ENCODE results near the gene IMPDH1. TPM values are rescaled to one million over a fixed set of nuclear protein-coding genes. Genes with fewer than 3 reads are reported as not detected.

Gene IMPDH1
- total and polyA plus RNA-seq, 2 donors = 11.3 to 27.2 TPM

DNA sequence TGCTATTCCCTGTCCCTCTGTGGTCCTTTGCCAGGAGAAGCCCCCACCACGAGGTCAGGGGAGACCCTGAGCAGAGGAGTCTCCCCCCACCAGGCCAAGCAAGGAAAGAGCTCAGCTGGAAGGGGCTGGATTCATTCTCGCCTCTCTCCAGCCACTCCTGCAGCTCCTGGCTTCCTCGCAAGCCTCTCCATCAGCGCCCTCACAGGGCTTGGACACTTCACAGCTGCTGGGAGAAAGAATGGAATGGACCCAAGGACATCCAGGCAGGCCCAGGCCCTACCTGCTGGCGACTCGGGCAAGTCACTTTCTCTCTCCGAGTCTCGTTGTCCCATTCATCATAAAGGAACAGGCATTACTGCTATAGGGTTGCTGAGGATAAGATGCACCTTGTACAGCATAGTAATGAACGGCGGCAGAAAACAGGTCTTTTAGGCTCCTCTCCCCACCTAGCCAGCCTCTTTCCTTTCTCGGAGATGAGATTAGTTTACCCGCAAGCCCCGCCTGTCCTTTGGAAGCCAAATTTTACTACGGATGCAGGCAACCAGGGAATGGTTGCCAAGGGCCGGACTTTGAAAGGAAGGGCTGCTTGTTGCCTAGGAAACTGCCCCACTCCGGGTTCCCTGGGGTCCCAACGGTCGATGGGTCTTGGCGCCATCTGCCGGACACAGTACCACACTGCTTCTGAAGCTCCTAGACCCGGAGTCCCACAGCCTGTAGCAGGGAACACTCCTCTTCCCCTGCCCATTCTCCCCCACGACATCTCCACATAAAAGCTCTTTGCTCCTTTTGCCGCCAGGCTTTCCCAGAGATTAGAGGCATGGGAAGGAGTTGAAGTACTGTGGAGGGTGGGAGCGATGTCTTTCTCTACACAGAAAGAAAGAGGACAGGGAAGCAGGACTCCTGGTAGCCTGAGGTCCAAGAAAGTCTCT lies 22.3 kb downstream of the IMPDH1 start:
- WGBS = 46% methylated on average over 24 of the region's 24 CpGs
- peaks cover 0 to 16% of the 10 kb centered on the region in 2 donors for H3K27me3 ChIP-seq (ENCODE audit: control insufficient read depth in 2 of 2, insufficient read depth in 1 of 2, low read length in 1 of 2)
- H3K9me3 ChIP-seq (ENCODE audit: control insufficient read depth in 2 of 2, insufficient read depth in 1 of 2, low read length in 1 of 2) = peaks cover 0 to under 1% of the 10 kb centered on the region in 2 donors
- peak in 6 of 9 donors; percentile 53 to 75 (median 60) for DNase-seq (ENCODE audit: low read depth in 6 of 9, low spot score in 9 of 9)
- peaks cover 0 to 4% of the 10 kb centered on the region in 2 donors for H3K36me3 ChIP-seq (ENCODE audit: control insufficient read depth in 2 of 2, insufficient read depth in 2 of 2, low read length in 1 of 2)
- H3K4me3 ChIP-seq (ENCODE audit: low read length in 2 of 2) = no peak overlapping the region
- H3K4me1 ChIP-seq (ENCODE audit: control insufficient read depth in 2 of 2, insufficient read depth in 2 of 2, low read length in 2 of 2) = peaks cover 6 to 24% of the 10 kb centered on the region in 2 donors
- no peak overlapping the region for H3K27ac ChIP-seq (ENCODE audit: low read depth in 1 of 2, low read length in 1 of 2)

DNA sequence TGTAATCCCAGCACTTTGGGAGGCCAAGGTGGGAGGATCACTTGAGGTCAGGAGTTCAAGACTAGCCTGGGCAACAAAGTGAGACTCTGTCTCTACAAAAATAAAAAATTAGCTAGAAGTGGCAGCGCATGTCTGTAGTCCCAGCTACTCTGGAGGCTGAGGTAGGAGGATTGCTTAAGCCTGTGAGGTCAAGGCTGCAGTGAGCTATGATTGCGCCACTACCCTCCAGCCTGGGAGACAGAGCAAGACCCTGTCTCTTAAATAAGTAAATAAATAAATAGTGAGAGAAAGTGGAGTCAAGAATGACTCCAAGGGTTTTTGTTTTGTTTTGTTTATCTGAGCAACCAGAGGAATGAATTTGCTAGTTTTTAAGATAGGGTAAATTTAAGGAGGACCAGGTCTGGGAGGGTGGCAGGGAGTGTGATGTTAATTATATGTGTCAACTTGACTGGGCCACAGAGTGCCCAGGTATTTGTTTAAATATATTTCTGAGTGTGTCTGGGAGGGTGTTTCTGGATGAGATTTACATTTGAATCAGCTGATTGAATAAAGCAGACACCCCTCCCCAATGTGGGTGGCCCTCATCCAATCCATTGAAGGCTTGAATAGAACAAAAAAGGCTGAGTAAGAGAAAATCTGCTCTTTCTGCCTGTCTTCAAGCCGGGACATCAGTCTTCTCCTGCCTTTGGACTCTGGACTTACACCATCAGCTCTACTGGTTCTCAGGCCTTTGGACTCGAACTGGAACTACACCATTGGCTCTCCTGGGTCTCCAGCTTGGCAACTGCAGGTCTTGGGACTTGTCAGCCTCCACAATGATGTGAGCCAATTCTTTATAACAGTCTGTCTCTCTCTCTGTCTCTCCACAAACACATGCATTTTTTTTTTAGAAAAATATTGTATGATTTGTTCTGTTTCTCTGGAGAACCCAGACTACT lies 23.5 kb downstream of the IMPDH1 start:
- Histone ChIP-seq H3K27ac (ENCODE audit: low read depth in 1 of 2, low read length in 1 of 2) (no peak overlapping the region), H3K4me1 (ENCODE audit: control insufficient read depth in 2 of 2, insufficient read depth in 2 of 2, low read length in 2 of 2) (peaks cover 6 to 26% of the 10 kb centered on the region in 2 donors), H3K36me3 (ENCODE audit: control insufficient read depth in 2 of 2, insufficient read depth in 2 of 2, low read length in 1 of 2) (no peaks in the 10 kb centered on the region), H3K9me3 (ENCODE audit: control insufficient read depth in 2 of 2, insufficient read depth in 1 of 2, low read length in 1 of 2) (peaks cover 0 to 2% of the 10 kb centered on the region in 2 donors), H3K4me3 (ENCODE audit: low read length in 2 of 2) (no peak overlapping the region), H3K27me3 (ENCODE audit: control insufficient read depth in 2 of 2, insufficient read depth in 1 of 2, low read length in 1 of 2) (peaks cover 0 to 16% of the 10 kb centered on the region in 2 donors)
- 98% methylated on average over 4 of the region's 4 CpGs for WGBS
- DNase-seq (ENCODE audit: low read depth in 6 of 9, low spot score in 9 of 9) = no peak

DNA sequence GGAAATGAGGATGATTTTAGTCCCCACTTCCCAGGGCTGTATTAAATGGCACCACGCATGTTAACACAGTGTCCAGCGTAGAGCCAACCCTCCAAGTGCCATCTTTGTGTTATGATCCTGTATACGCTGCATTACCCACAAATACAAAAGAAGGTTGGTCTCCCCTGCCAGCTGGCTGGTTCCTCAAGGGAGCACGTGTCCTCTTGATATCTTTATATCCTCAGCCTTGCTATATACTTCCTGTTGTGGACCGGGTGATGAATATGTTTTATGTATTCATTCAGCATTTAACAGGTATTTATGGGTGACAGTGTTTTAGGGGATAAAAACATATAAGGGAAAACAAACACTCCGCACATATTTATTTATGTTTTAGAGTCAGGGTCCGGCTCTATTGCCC lies 25.1 kb downstream of the IMPDH1 start:
- WGBS = 49% methylated on average over 7 of the region's 7 CpGs
- H3K4me1 ChIP-seq (ENCODE audit: control insufficient read depth in 2 of 2, insufficient read depth in 2 of 2, low read length in 2 of 2) = peaks cover 15 to 40% of the 10 kb centered on the region in 2 donors

DNA sequence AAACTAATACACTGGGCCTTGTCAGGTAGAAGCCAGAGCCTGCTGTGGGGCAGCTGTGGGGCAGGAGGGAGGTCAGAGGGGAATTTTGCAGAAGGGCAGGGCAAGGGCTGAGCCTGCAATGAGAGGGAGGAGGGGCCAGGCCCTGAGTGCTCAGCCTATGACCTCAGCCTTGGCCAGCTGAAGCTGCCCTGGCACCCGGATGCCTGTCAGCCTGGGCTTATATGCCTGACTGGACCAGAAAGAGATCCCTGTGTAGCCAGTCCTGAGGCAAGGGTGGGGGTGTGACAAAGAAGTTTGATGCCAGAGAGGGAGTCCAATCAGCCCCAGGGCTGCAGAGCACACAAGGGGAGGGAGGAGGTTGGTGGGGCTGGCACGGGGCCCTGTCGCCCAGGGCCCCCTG lies 26.0 kb downstream of the IMPDH1 start:
- H3K27ac ChIP-seq (ENCODE audit: low read depth in 1 of 2, low read length in 1 of 2) = no peak overlapping the region
- H3K4me3 ChIP-seq (ENCODE audit: low read length in 2 of 2) = no peak overlapping the region
- peaks cover 15 to 40% of the 10 kb centered on the region in 2 donors for H3K4me1 ChIP-seq (ENCODE audit: control insufficient read depth in 2 of 2, insufficient read depth in 2 of 2, low read length in 2 of 2)
- peaks cover 0 to 12% of the 10 kb centered on the region in 2 donors for H3K27me3 ChIP-seq (ENCODE audit: control insufficient read depth in 2 of 2, insufficient read depth in 1 of 2, low read length in 1 of 2)
- 96% methylated on average over 3 of the region's 3 CpGs for WGBS
- peaks cover 0 to 2% of the 10 kb centered on the region in 2 donors for H3K9me3 ChIP-seq (ENCODE audit: control insufficient read depth in 2 of 2, insufficient read depth in 1 of 2, low read length in 1 of 2)
- H3K36me3 ChIP-seq (ENCODE audit: control insufficient read depth in 2 of 2, insufficient read depth in 2 of 2, low read length in 1 of 2) = no peaks in the 10 kb centered on the region
- no peak for DNase-seq (ENCODE audit: low read depth in 6 of 9, low spot score in 9 of 9)

More for the DNA sequence above, 25.1 kb downstream of the IMPDH1 start:
- peaks cover 0 to 16% of the 10 kb centered on the region in 2 donors for H3K27me3 ChIP-seq (ENCODE audit: control insufficient read depth in 2 of 2, insufficient read depth in 1 of 2, low read length in 1 of 2)
- DNase-seq (ENCODE audit: low read depth in 6 of 9, low spot score in 9 of 9) = no peak
- no peak overlapping the region for H3K27ac ChIP-seq (ENCODE audit: low read depth in 1 of 2, low read length in 1 of 2)
- no peaks in the 10 kb centered on the region for H3K36me3 ChIP-seq (ENCODE audit: control insufficient read depth in 2 of 2, insufficient read depth in 2 of 2, low read length in 1 of 2)
- no peak overlapping the region for H3K4me3 ChIP-seq (ENCODE audit: low read length in 2 of 2)
- H3K9me3 ChIP-seq (ENCODE audit: control insufficient read depth in 2 of 2, insufficient read depth in 1 of 2, low read length in 1 of 2) = peaks cover 0 to 2% of the 10 kb centered on the region in 2 donors

DNA sequence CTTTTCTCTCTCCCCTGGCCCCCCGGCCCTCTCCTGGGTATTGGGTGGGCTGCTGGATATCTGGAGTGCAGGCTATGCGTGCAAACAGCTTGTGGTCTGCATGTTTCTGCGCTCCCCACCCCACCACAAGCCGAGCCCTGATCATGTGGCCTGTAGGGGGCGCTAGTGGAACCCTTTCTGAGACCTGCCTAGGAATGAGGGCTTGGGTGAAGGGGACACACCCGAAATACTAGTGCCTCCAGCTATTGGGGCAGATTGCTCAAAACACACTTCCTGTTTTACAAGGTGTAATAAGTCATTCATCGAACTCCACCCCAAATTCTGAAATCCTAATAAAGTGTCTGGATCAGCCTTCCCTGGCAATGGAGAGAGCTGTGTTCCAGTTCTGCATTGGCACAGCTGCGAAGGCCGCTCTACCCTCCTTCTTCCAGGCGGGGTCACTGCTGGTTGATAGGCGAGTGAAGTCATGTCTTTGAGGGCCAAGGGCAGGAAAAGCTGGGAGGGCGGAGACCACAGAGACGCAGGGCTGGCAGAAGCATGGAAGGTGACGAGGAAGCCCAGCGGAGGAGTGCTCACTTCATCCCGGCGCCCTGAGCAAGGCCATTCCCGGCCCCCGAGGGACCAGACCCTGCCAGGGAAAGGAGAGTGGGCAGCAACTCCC lies 28.5 kb downstream of the IMPDH1 start:
- peaks cover 15 to 37% of the 10 kb centered on the region in 2 donors for H3K4me1 ChIP-seq (ENCODE audit: control insufficient read depth in 2 of 2, insufficient read depth in 2 of 2, low read length in 2 of 2)

DNA sequence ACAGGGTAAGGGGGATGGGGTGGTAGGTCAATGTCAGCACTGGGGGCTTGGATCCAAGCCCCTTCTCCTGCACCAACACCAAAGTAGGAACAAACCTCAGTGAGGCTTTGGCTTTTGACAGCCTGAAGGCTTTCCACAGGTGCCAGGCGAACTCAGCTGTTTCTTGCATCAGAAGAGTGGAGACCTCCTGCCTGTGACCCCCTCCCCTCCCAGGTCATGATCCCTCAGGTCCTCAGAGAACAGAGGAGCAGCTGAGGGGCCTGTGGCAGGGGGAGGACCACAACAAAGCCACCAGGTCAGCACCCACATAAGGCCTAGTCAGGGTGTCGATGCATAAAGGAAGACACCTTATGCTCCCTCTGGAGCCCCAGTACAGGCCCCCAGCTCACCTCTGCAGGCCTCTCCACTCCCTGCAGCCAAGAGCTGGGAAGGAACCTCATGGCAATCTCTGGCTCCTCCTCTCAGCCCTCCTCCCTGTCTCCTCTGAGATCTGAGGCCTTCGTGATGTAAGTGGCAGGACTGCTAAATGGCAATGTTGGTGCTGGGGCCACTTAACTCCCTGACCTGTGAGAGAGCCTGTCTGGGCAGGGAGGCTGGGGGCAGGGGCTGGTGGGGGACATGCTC lies 29.2 kb downstream of the IMPDH1 start:
- no peak overlapping the region for H3K4me3 ChIP-seq (ENCODE audit: low read length in 2 of 2)
- DNase-seq (ENCODE audit: low read depth in 6 of 9, low spot score in 9 of 9) = peak in 2 of 9 donors; percentile 20 to 48
- peaks cover 0 to 2% of the 10 kb centered on the region in 2 donors for H3K9me3 ChIP-seq (ENCODE audit: control insufficient read depth in 2 of 2, insufficient read depth in 1 of 2, low read length in 1 of 2)
- H3K36me3 ChIP-seq (ENCODE audit: control insufficient read depth in 2 of 2, insufficient read depth in 2 of 2, low read length in 1 of 2) = no peaks in the 10 kb centered on the region
- WGBS = 47% methylated on average over 3 of the region's 3 CpGs
- H3K4me1 ChIP-seq (ENCODE audit: control insufficient read depth in 2 of 2, insufficient read depth in 2 of 2, low read length in 2 of 2) = peaks cover 15 to 37% of the 10 kb centered on the region in 2 donors
- H3K27ac ChIP-seq (ENCODE audit: low read depth in 1 of 2, low read length in 1 of 2) = no peak overlapping the region
- H3K27me3 ChIP-seq (ENCODE audit: control insufficient read depth in 2 of 2, insufficient read depth in 1 of 2, low read length in 1 of 2) = no peaks in the 10 kb centered on the region

More for the DNA sequence above, 28.5 kb downstream of the IMPDH1 start:
- H3K27ac ChIP-seq (ENCODE audit: low read depth in 1 of 2, low read length in 1 of 2) = no peak overlapping the region
- no peak overlapping the region for H3K4me3 ChIP-seq (ENCODE audit: low read length in 2 of 2)
- H3K27me3 ChIP-seq (ENCODE audit: control insufficient read depth in 2 of 2, insufficient read depth in 1 of 2, low read length in 1 of 2) = no peaks in the 10 kb centered on the region
- H3K36me3 ChIP-seq (ENCODE audit: control insufficient read depth in 2 of 2, insufficient read depth in 2 of 2, low read length in 1 of 2) = no peaks in the 10 kb centered on the region
- WGBS = 86% methylated on average over 19 of the region's 19 CpGs
- peaks cover 0 to 2% of the 10 kb centered on the region in 2 donors for H3K9me3 ChIP-seq (ENCODE audit: control insufficient read depth in 2 of 2, insufficient read depth in 1 of 2, low read length in 1 of 2)
- peak in 2 of 9 donors; percentile 22 to 43 for DNase-seq (ENCODE audit: low read depth in 6 of 9, low spot score in 9 of 9)

GRCh38 chr7:128379900-128380479 lies 29.8 kb downstream of the IMPDH1 start:
- H3K27ac ChIP-seq (ENCODE audit: low read depth in 1 of 2, low read length in 1 of 2) = no peak overlapping the region
- 96% methylated on average over 6 of the region's 6 CpGs for WGBS

GRCh38 chr7:128378637-128379036 lies 31.1 kb downstream of the IMPDH1 start:
- Histone ChIP-seq H3K4me1 (ENCODE audit: control insufficient read depth in 2 of 2, insufficient read depth in 2 of 2, low read length in 2 of 2) (peaks cover 15 to 25% of the 10 kb centered on the region in 2 donors), H3K27me3 (ENCODE audit: control insufficient read depth in 2 of 2, insufficient read depth in 1 of 2, low read length in 1 of 2) (peaks cover 0 to 2% of the 10 kb centered on the region in 2 donors), H3K4me3 (ENCODE audit: low read length in 2 of 2) (no peak overlapping the region), H3K27ac (ENCODE audit: low read depth in 1 of 2, low read length in 1 of 2) (no peak overlapping the region), H3K9me3 (ENCODE audit: control insufficient read depth in 2 of 2, insufficient read depth in 1 of 2, low read length in 1 of 2) (peaks cover 0 to 2% of the 10 kb centered on the region in 2 donors), H3K36me3 (ENCODE audit: control insufficient read depth in 2 of 2, insufficient read depth in 2 of 2, low read length in 1 of 2) (no peaks in the 10 kb centered on the region)
- 72% methylated on average over 2 of the region's 2 CpGs for WGBS
- DNase-seq (ENCODE audit: low read depth in 6 of 9, low spot score in 9 of 9) = no peak

More at GRCh38 chr7:128379900-128380479, 29.8 kb downstream of the IMPDH1 start:
- H3K9me3 ChIP-seq (ENCODE audit: control insufficient read depth in 2 of 2, insufficient read depth in 1 of 2, low read length in 1 of 2) = peaks cover 0 to 2% of the 10 kb centered on the region in 2 donors
- H3K27me3 ChIP-seq (ENCODE audit: control insufficient read depth in 2 of 2, insufficient read depth in 1 of 2, low read length in 1 of 2) = no peaks in the 10 kb centered on the region
- H3K4me3 ChIP-seq (ENCODE audit: low read length in 2 of 2) = no peak overlapping the region
- H3K4me1 ChIP-seq (ENCODE audit: control insufficient read depth in 2 of 2, insufficient read depth in 2 of 2, low read length in 2 of 2) = peaks cover 15 to 36% of the 10 kb centered on the region in 2 donors
- no peak for DNase-seq (ENCODE audit: low read depth in 6 of 9, low spot score in 9 of 9)
- H3K36me3 ChIP-seq (ENCODE audit: control insufficient read depth in 2 of 2, insufficient read depth in 2 of 2, low read length in 1 of 2) = no peaks in the 10 kb centered on the region

All from thymus (tissue), 11 donors.